Esophagus muscularis mucosa (tissue), 4 donors: ENCODE measurements around the gene PGLYRP4.

Experiments used
- CTCF ChIP-seq, 3 experiments: fragments of 200-600 bp in 2 of 3; fragments of 450-650 bp in 1 of 3; sonication (generic) in 2 of 3; IDR thresholded peaks; one replicate each; pipeline ENCODE4 v1.5.1; 2017 to 2019; ENCODE audit warnings: antibody characterized with exemption in 3 of 3, mild to moderate bottlenecking in 2 of 3, moderate library complexity in 1 of 3
- EP300 ChIP-seq: sonication (generic); formaldehyde crosslinking; IDR thresholded peaks from one replicate; pipeline ENCODE4 v1.6.1; 2017; ENCODE audit warnings: antibody characterized with exemption
- POLR2A ChIP-seq: fragments of 450-650 bp; IDR thresholded peaks from one replicate; pipeline ENCODE4 v1.6.1; 2017; ENCODE audit warnings: antibody characterized with exemption, moderate library complexity, mild to moderate bottlenecking, low read depth

- TF ChIP-seq CTCF (IDR thresholded peaks at IDR 0.05) (peak; percentile 85 to 90 (median 89)), POLR2A (no peak), EP300 (no peak)
Observed at GRCh38 chr1:153352523-153352922, 3.9 kb upstream of the PGLYRP4 start.
